ENCODE data around the gene PPP1R3F. TPM values are rescaled to one million over a fixed set of nuclear protein-coding genes. Genes with fewer than 3 reads are reported as not detected.

Gene PPP1R3F
- total RNA-seq, 1 experiment from 2014 or later = 1.6 TPM

DNA sequence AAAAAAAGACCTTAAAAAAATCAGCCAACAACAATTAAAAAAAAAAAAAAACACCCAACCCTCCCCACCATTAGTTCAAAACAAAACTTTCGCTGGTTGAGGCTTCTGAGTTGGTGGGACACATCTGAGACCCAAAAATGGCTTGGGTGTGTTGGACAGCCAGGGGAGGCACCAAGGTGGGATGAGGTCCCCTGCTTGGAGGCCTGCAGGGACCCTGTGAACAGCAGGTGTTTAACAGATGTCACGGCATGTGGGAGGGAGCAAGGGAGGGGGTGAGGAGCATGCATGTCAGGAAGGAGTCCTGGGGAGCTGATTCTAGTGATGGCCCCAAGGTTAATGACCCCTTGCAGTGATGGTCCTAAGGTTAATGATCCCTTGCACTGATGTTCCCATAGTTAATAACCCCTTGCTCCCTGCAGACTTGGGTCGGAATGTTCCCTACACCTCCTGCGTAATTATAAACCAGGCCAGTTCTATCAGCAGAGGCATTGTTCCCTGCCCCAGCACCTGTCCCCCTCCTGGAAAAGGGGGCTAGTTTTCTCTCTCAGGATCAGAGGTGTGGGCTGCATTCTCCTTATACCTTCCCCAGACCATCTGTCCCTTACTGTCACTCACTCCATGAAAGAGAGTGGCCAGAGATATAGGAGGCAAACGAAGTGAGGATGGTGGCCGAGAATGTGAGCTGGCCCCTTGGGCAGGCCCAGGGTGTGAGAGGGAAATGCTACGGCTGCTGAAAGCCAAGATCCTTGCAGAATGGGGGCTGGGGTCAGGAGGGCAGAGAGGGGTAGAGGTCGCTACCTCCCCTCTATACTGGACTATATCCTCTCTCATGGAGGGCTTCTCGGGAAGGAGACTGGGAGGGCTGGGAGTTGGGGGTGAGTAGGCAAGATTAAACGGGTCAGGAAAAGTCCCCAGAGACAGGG is 2.8 kb upstream of the PPP1R3F start:
- no peaks in the 10 kb centered on the region for H3K27me3 ChIP-seq (ENCODE audit: insufficient read depth, low read length)
- CTCF ChIA-PET = no interaction called here
- H3K4me3 ChIP-seq (replicated peaks in 1 of 2; ENCODE audit: low read depth in 1 of 2, low read length in 2 of 2) = no peak overlapping the region
- H4K20me1 ChIP-seq (ENCODE audit: insufficient read depth) = no peaks in the 10 kb centered on the region
- peaks cover 8 to 23% of the 10 kb centered on the region in 2 experiments for H3K4me1 ChIP-seq (ENCODE audit: control insufficient read depth in 1 of 2, insufficient read depth in 2 of 2, low read length in 2 of 2)
- no peaks in the 10 kb centered on the region for H3K9me2 ChIP-seq (ENCODE audit: insufficient read depth)
- DNase-seq (ENCODE audit: low read depth, low spot score) = no peak
- RAD21 ChIA-PET (ENCODE audit: low non-redundant PET in 1 of 2, low total read pairs in 2 of 2, uncharacterized antibody in 2 of 2, unreplicated experiment in 2 of 2) = no interaction called here
- TF ChIP-seq EZH2 (IDR thresholded peaks at IDR 0.05) (no peak), TCF7L2 (IDR thresholded peaks at IDR 0.05; ENCODE audit: borderline replicate concordance, extremely low read depth, insufficient read depth, insufficient read length) (no peak), EZH2phosphoT487 (IDR thresholded peaks at IDR 0.05; ENCODE audit: borderline replicate concordance) (no peak), CEBPB (IDR thresholded peaks at IDR 0.05; ENCODE audit: low read depth) (no peak), ELF1 (IDR thresholded peaks at IDR 0.05; ENCODE audit: borderline replicate concordance, low read depth) (no peak)
- H3K9me3 ChIP-seq (ENCODE audit: control insufficient read depth in 1 of 2, insufficient read depth in 1 of 2, low read depth in 1 of 2, low read length in 2 of 2) = no peaks in the 10 kb centered on the region
- no peak overlapping the region for H3K4me2 ChIP-seq (ENCODE audit: low read length)
- BruUV-seq (replicated peaks) = no TSS peak
- POLR2A ChIA-PET = no interaction called here
- H2AFZ ChIP-seq (ENCODE audit: low read depth, low read length, poor library complexity, severe bottlenecking) = no peak overlapping the region
- no peak overlapping the region for H3K27ac ChIP-seq (ENCODE audit: low read depth, low read length)
- no peak for ATAC-seq
- intact Hi-C loops (cut with micrococcal nuclease) = no loop called here
- H3K9ac ChIP-seq (ENCODE audit: low read length) = no peak overlapping the region
- no peaks in the 10 kb centered on the region for H3K36me3 ChIP-seq (ENCODE audit: control insufficient read depth in 1 of 2, insufficient read depth in 2 of 2, low read length in 2 of 2)
- peaks cover 3% of the 10 kb centered on the region; the same call in 1 of the 2 replicates for H3K79me2 ChIP-seq (ENCODE audit: insufficient read depth, low read length)

- Histone ChIP-seq H3K27me3 (ENCODE audit: insufficient read depth, low read length) (no peaks in the 10 kb centered on the region), H3K27ac (ENCODE audit: low read depth, low read length) (peak overlapping the region; percentile 74), H3K79me2 (ENCODE audit: insufficient read depth, low read length) (peaks cover 3% of the 10 kb centered on the region; the same call in 1 of the 2 replicates), H3K4me1 (ENCODE audit: control insufficient read depth in 1 of 2, insufficient read depth in 2 of 2, low read length in 2 of 2) (peaks cover 8 to 24% of the 10 kb centered on the region in 2 experiments), H2AFZ (ENCODE audit: low read depth, low read length, poor library complexity, severe bottlenecking) (no peak overlapping the region), H4K20me1 (ENCODE audit: insufficient read depth) (no peaks in the 10 kb centered on the region), H3K4me2 (ENCODE audit: low read length) (peak overlapping the region; percentile 79), H3K9ac (ENCODE audit: low read length) (peak overlapping the region; percentile 68), H3K36me3 (ENCODE audit: control insufficient read depth in 1 of 2, insufficient read depth in 2 of 2, low read length in 2 of 2) (no peaks in the 10 kb centered on the region), H3K9me3 (ENCODE audit: control insufficient read depth in 1 of 2, insufficient read depth in 1 of 2, low read depth in 1 of 2, low read length in 2 of 2) (no peaks in the 10 kb centered on the region), H3K4me3 (replicated peaks in 1 of 2; ENCODE audit: low read depth in 1 of 2, low read length in 2 of 2) (peak overlapping the region; percentile 61 to 66), H3K9me2 (ENCODE audit: insufficient read depth) (no peaks in the 10 kb centered on the region)
- POLR2A ChIA-PET = interaction anchor here (0.8 to 1.0 kb wide), 4 partner anchors 11 to 84 kb away, joined by 3 to 12 read pairs (median 4); no protein-coding TSS in a partner anchor
- RAD21 ChIA-PET (ENCODE audit: low non-redundant PET in 1 of 2, low total read pairs in 2 of 2, uncharacterized antibody in 2 of 2, unreplicated experiment in 2 of 2) = no interaction called here
- TF ChIP-seq POLR2A (IDR thresholded peaks at IDR 0.05; ENCODE audit: borderline replicate concordance, extremely low read depth, insufficient read depth, insufficient read length) (peak; percentile 45), YY1 (IDR thresholded peaks at IDR 0.05; ENCODE audit: extremely low read depth, insufficient replicate concordance, low read depth, low read length) (no peak)
- intact Hi-C loops (cut with micrococcal nuclease) = loop anchor here (2.0 kb wide), 1 partner anchor 78 kb away; no protein-coding TSS in a partner anchor
- DNase-seq (ENCODE audit: low read depth, low spot score) = no peak
- BruUV-seq (replicated peaks) = TSS peak; percentile 98
- no peak for ATAC-seq
- CTCF ChIA-PET = interaction anchor here (0.8 to 1.0 kb wide), 2 partner anchors 23 to 76 kb away, joined by 4 read pairs; no protein-coding TSS in a partner anchor
Observed at GRCh38 chrX:49268702-49269009, 937 bp upstream of the PPP1R3F start.

Data from HCT116 (cell line).